CD14-positive monocyte (primary cell): ENCODE data around the gene CLDN24. TPM values are rescaled to one million over a fixed set of nuclear protein-coding genes. Genes with fewer than 3 reads are reported as not detected.

Experiments
- DNase-seq, 3 donors: peaks; one replicate each; pipeline ENCODE4 v3.0.0-alpha.2; 2011 to 2022
- H2AFZ ChIP-seq: 2 replicates; pipeline ENCODE4 v1.6.0; 2012; ENCODE audit warnings: mild to moderate bottlenecking, low read depth, low read length, inconsistent platforms; ENCODE audit not compliant: insufficient read depth, poor library complexity, severe bottlenecking
- H3K27ac ChIP-seq, 2 donors: 1 replicate in 1 of 2; 2 replicates in 1 of 2; pipeline ENCODE4 v1.5.1; 2012 to 2013; ENCODE audit warnings: low read length in 2 of 2, control low read depth in 1 of 2, inconsistent platforms in 1 of 2, low read depth in 1 of 2, mild to moderate bottlenecking in 1 of 2
- H3K27me3 ChIP-seq, 2 donors: one replicate each; pipeline versions ENCODE4 v1.6.0 to v1.6.1; 2011 to 2013; ENCODE audit warnings: low read length in 2 of 2; ENCODE audit not compliant: control insufficient read depth in 2 of 2, insufficient read depth in 2 of 2
- H3K36me3 ChIP-seq, 2 donors: replicated peaks in 1 of 2; 1 replicate in 1 of 2; 2 replicates in 1 of 2; pipeline versions ENCODE4 v1.5.1 to v1.6.1; 2012 to 2013; ENCODE audit warnings: low read length in 2 of 2, control low read depth in 1 of 2, inconsistent platforms in 1 of 2, mild to moderate bottlenecking in 1 of 2; ENCODE audit not compliant: insufficient read depth in 2 of 2, control insufficient read depth in 1 of 2
- H3K4me1 ChIP-seq, 2 donors: 1 replicate in 1 of 2; 2 replicates in 1 of 2; pipeline versions ENCODE4 v1.5.1 to v1.6.1; 2012 to 2013; ENCODE audit warnings: low read length in 2 of 2, control low read depth in 1 of 2, inconsistent platforms in 1 of 2, mild to moderate bottlenecking in 1 of 2, moderate library complexity in 1 of 2; ENCODE audit not compliant: insufficient read depth in 2 of 2, control insufficient read depth in 1 of 2
- H3K4me2 ChIP-seq: replicated peaks from 2 replicates; pipeline ENCODE3; 2012; ENCODE audit warnings: low read length, moderate library complexity, mild to moderate bottlenecking; ENCODE audit not compliant: poor library complexity, severe bottlenecking; ENCODE audit errors: extremely low read depth
- H3K4me3 ChIP-seq, 3 experiments: fragments of 200-600 bp in 1 of 3; sonication (generic) in 1 of 3; replicated peaks in 1 of 3; 1 replicate in 2 of 3; 2 replicates in 1 of 3; pipeline ENCODE4 v1.5.1; 2011 to 2013; ENCODE audit warnings: low read length in 3 of 3, mild to moderate bottlenecking in 3 of 3, control low read depth in 2 of 3, low read depth in 2 of 3, inconsistent platforms in 1 of 3, moderate library complexity in 1 of 3
- H3K79me2 ChIP-seq: 2 replicates; pipeline ENCODE4 v1.6.0; 2012; ENCODE audit warnings: mild to moderate bottlenecking, control low read depth, inconsistent platforms, low read length, moderate library complexity; ENCODE audit not compliant: insufficient read depth
- H3K9ac ChIP-seq: 2 replicates; pipeline ENCODE4 v1.6.0; 2017; ENCODE audit warnings: low read length, mild to moderate bottlenecking; ENCODE audit not compliant: insufficient read depth, poor library complexity, severe bottlenecking
- H3K9me3 ChIP-seq, 2 donors: replicated peaks in 1 of 2; 1 replicate in 1 of 2; 2 replicates in 1 of 2; pipeline versions ENCODE4 v1.5.1 to v1.6.1; 2012 to 2013; ENCODE audit warnings: low read length in 2 of 2, control low read depth in 1 of 2; ENCODE audit not compliant: control insufficient read depth in 1 of 2, insufficient read depth in 1 of 2
- H4K20me1 ChIP-seq: 2 replicates; pipeline ENCODE4 v1.6.0; 2012; ENCODE audit warnings: mild to moderate bottlenecking, low read length, control low read depth, moderate library complexity; ENCODE audit not compliant: insufficient read depth
- H3K27ac Mint-ChIP-seq, 7 donors: one replicate each; pipeline ENCODE4 v1.8.0; 2020; ENCODE audit warnings: mild to moderate bottlenecking in 7 of 7, mixed read lengths in 7 of 7, moderate library complexity in 6 of 7, inconsistent platforms in 2 of 7
- H3K27me3 Mint-ChIP-seq, 3 donors: one replicate each; pipeline ENCODE4 v1.8.0; 2021 to 2022; ENCODE audit warnings: low read depth in 3 of 3, mild to moderate bottlenecking in 3 of 3, mixed read lengths in 3 of 3, moderate library complexity in 3 of 3, inconsistent platforms in 1 of 3
- H3K36me3 Mint-ChIP-seq, 2 donors: one replicate each; pipeline ENCODE4 v1.8.0; 2020; ENCODE audit warnings: mixed read lengths in 2 of 2, inconsistent platforms in 1 of 2, mild to moderate bottlenecking in 1 of 2
- H3K4me1 Mint-ChIP-seq: one replicate; pipeline ENCODE4 v1.8.0; 2020; ENCODE audit warnings: mild to moderate bottlenecking, mixed read lengths
- H3K4me3 Mint-ChIP-seq, 2 donors: one replicate each; pipeline ENCODE4 v1.8.0; 2020; ENCODE audit warnings: mild to moderate bottlenecking in 2 of 2, mixed read lengths in 2 of 2, moderate library complexity in 1 of 2
- H3K9me3 Mint-ChIP-seq, 7 donors: one replicate each; pipeline ENCODE4 v1.8.0; 2020 to 2022; ENCODE audit warnings: mixed read lengths in 7 of 7, mild to moderate bottlenecking in 6 of 7, moderate library complexity in 6 of 7, inconsistent platforms in 2 of 7
- CTCF ChIP-seq: fragments of 200-600 bp; IDR thresholded peaks from one replicate; pipeline ENCODE4 v1.8.0; 2022; ENCODE audit warnings: antibody characterized with exemption, mild to moderate bottlenecking
- WGBS: methylation state at CpG from one replicate; pipeline ENCODE4 v1.1.5; 2013; ENCODE audit warnings: missing lambda C conversion rate; ENCODE audit not compliant: insufficient coverage; 5-methylcytosine and 5-hydroxymethylcytosine counted together
- intact Hi-C, 2 donors: fragments of 100-400 bp; cut with micrococcal nuclease; formaldehyde crosslinking; loops; one replicate each; pipeline versions ENCODE4 v1.15.0 to v1.15.1; 2023
- polyA plus RNA-seq, 3 donors: library from polyadenylated mRNA; depleted of rRNA in 1 of 3; unstranded in 2 of 3; stranded (reverse) in 1 of 3; fragments of 300-500 nt in 2 of 3; fragments of >200 nt in 1 of 3; fragmentation: Illumina TruSeq in 2 of 3; gene quantifications; 1 replicate in 2 of 3; 2 replicates in 1 of 3; pipeline ENCODE4 v1.2.3, GENCODE V29; 2012 to 2021

Gene CLDN24
- polyA plus RNA-seq, 3 donors, result not detected

GRCh38 chr4:183369073-183369472 lies 46.8 kb upstream of the CLDN24 start:
- intact Hi-C loops, result no loop called here
- WGBS, result 82% methylated on average over 7 of the region's 8 CpGs
- Mint-ChIP-seq H3K27me3 (peaks cover 0 to 6% (median 3%) of the 10 kb centered on the region in 3 donors), H3K9me3 (peaks cover 3 to 18% (median 13%) of the 10 kb centered on the region in 7 donors), H3K36me3 (no peaks in the 10 kb centered on the region), H3K27ac (no peak overlapping the region), H3K4me1 (peaks cover 10% of the 10 kb centered on the region), H3K4me3 (no peak overlapping the region)
- Histone ChIP-seq H3K4me3 (no peak overlapping the region), H3K9ac (no peak overlapping the region), H4K20me1 (no peaks in the 10 kb centered on the region), H3K27me3 (no peaks in the 10 kb centered on the region), H3K9me3 (peaks cover 0 to 5% of the 10 kb centered on the region in 2 donors), H3K4me2 (no peak overlapping the region), H3K79me2 (no peaks in the 10 kb centered on the region), H3K4me1 (peaks cover 4 to 7% of the 10 kb centered on the region in 2 donors), H3K36me3 (no peaks in the 10 kb centered on the region), H2AFZ (no peak overlapping the region), H3K27ac (no peak overlapping the region)
- DNase-seq, result no peak
- TF ChIP-seq CTCF, result no peak

- Mint-ChIP-seq H3K27ac (no peak overlapping the region), H3K4me3 (no peak overlapping the region), H3K27me3 (peaks cover 0 to 3% (median 3%) of the 10 kb centered on the region in 3 donors), H3K4me1 (peaks cover 13% of the 10 kb centered on the region), H3K36me3 (no peaks in the 10 kb centered on the region), H3K9me3 (peaks cover 0 to under 1% (median 0%) of the 10 kb centered on the region in 7 donors)
- DNase-seq, result no peak
- intact Hi-C loops, result no loop called here
- Histone ChIP-seq H3K9me3 (no peaks in the 10 kb centered on the region), H3K4me1 (peaks cover 8 to 10% of the 10 kb centered on the region in 2 donors), H3K4me2 (no peak overlapping the region), H3K36me3 (no peaks in the 10 kb centered on the region), H3K9ac (no peak overlapping the region), H4K20me1 (no peaks in the 10 kb centered on the region), H2AFZ (no peak overlapping the region), H3K27ac (no peak overlapping the region), H3K27me3 (no peaks in the 10 kb centered on the region), H3K4me3 (no peak overlapping the region), H3K79me2 (no peaks in the 10 kb centered on the region)
- WGBS, result 87% methylated on average over 6 of the region's 16 CpGs
- TF ChIP-seq CTCF, result no peak
Observed at GRCh38 chr4:183366206-183366835, 44.1 kb upstream of the CLDN24 start.
